Activated CD8-positive, alpha-beta memory T cell treated with anti-CD3 and anti-CD28 coated beads, Interleukin-2, amount 10 ng/mL, durations not matched to agents 7 days and 5 days (primary cell): ENCODE data around the gene AARSD1. TPM values are rescaled to one million over a fixed set of nuclear protein-coding genes. Genes with fewer than 3 reads are reported as not detected.

Source experiments
- ATAC-seq: fragments of 150-1000 bp; cut with Tn5 transposase; one replicate; pipeline ENCODE4 v1.10.0; 2021; ENCODE audit warnings: moderate library complexity
- CTCF ChIA-PET: fragments of 350-600 bp; sonication (Branson Sonifier 250); formaldehyde crosslinking; loops from one replicate; lab custom pipeline; 2021; ENCODE audit warnings: antibody characterized with exemption; lab: Charles Lee
- DNase-seq: peaks from one replicate; pipeline ENCODE4 v3.0.0-alpha.2; 2020
- H3K27ac Mint-ChIP-seq: one replicate; pipeline ENCODE4 v1.8.0; 2021; ENCODE audit warnings: mild to moderate bottlenecking, mixed read lengths
- H3K27me3 Mint-ChIP-seq: one replicate; pipeline ENCODE4 v1.8.0; 2021; ENCODE audit warnings: mixed read lengths
- H3K36me3 Mint-ChIP-seq: one replicate; pipeline ENCODE4 v1.8.0; 2021; ENCODE audit warnings: mild to moderate bottlenecking, mixed read lengths
- H3K4me1 Mint-ChIP-seq: one replicate; pipeline ENCODE4 v1.8.0; 2021; ENCODE audit warnings: mixed read lengths
- H3K4me3 Mint-ChIP-seq: one replicate; pipeline ENCODE4 v1.8.0; 2021; ENCODE audit warnings: mild to moderate bottlenecking, moderate library complexity, mixed read lengths
- H3K9me3 Mint-ChIP-seq: one replicate; pipeline ENCODE4 v1.8.0; 2022; ENCODE audit warnings: low read depth, mixed read lengths
- total RNA-seq, 2 experiments: library from RNA; stranded (reverse); gene quantifications; one replicate each; pipeline ENCODE4 v1.2.3, GENCODE V29; 2021

Gene AARSD1
- total RNA-seq, 2 experiments from 2014 or later = 34.1 to 41.9 TPM

GRCh38 chr17:42908872-42909700 is 55.2 kb downstream of the AARSD1 start:
- Mint-ChIP-seq H3K4me1 (no peaks in the 10 kb centered on the region), H3K36me3 (no peaks in the 10 kb centered on the region), H3K4me3 (no peak overlapping the region), H3K27me3 (peaks cover 23% of the 10 kb centered on the region), H3K9me3 (no peaks in the 10 kb centered on the region), H3K27ac (no peak overlapping the region)
- DNase-seq = no peak
- no peak for ATAC-seq
- CTCF ChIA-PET = no interaction called here

GRCh38 chr17:42906772-42907446 is 57.3 kb downstream of the AARSD1 start:
- Mint-ChIP-seq H3K27ac (no peak overlapping the region), H3K27me3 (peaks cover 21% of the 10 kb centered on the region), H3K9me3 (no peaks in the 10 kb centered on the region), H3K4me3 (no peak overlapping the region), H3K4me1 (no peaks in the 10 kb centered on the region), H3K36me3 (no peaks in the 10 kb centered on the region)
- DNase-seq (no peak), ATAC-seq (no peak)
- CTCF ChIA-PET = no interaction called here

- CTCF ChIA-PET = no interaction called here
- DNase-seq = no peak
- no peaks in the 10 kb centered on the region for H3K9me3 Mint-ChIP-seq
- H3K4me1 Mint-ChIP-seq = no peaks in the 10 kb centered on the region
- no peaks in the 10 kb centered on the region for H3K36me3 Mint-ChIP-seq
- H3K27ac Mint-ChIP-seq = no peak overlapping the region
- H3K4me3 Mint-ChIP-seq = no peak overlapping the region
- H3K27me3 Mint-ChIP-seq = peaks cover 21% of the 10 kb centered on the region
- ATAC-seq = no peak
Observed at GRCh38 chr17:42904110-42904469, 60.2 kb downstream of the AARSD1 start.

GRCh38 chr17:42901535-42902229 is 62.6 kb downstream of the AARSD1 start:
- ATAC-seq = no peak
- Mint-ChIP-seq H3K36me3 (no peaks in the 10 kb centered on the region), H3K4me3 (no peak overlapping the region), H3K27ac (no peak overlapping the region), H3K4me1 (no peaks in the 10 kb centered on the region), H3K27me3 (peaks cover 21% of the 10 kb centered on the region), H3K9me3 (no peaks in the 10 kb centered on the region)
- CTCF ChIA-PET = no interaction called here
- DNase-seq = no peak

Other genes starting within 250 kb of the AARSD1 start
- gene EZH1, start 219.4 kb downstream of the AARSD1 start, total RNA-seq = 10 to 100 TPM; 39.9 to 46.5 TPM
- gene RAMP2, start 203.2 kb downstream of the AARSD1 start, total RNA-seq = not detected
- gene VPS25, start 191.0 kb downstream of the AARSD1 start, total RNA-seq = 10 to 100 TPM; 62.8 to 77.8 TPM
- gene WNK4, start 183.8 kb downstream of the AARSD1 start, total RNA-seq = under 1 TPM; 0.20 to 0.59 TPM
- gene COA3, start 165.8 kb downstream of the AARSD1 start, total RNA-seq = 10 to 100 TPM; 43.7 to 48.2 TPM
- gene CNTD1, start 165.6 kb downstream of the AARSD1 start, total RNA-seq = not detected
- 10 to 100 TPM; 94.7 to 99.8 TPM for gene BECN1, start 140.2 kb downstream of the AARSD1 start, total RNA-seq
- 100 to 1,000 TPM; 123 to 166 TPM for gene PSME3, start 131.1 kb downstream of the AARSD1 start, total RNA-seq
- 1 to 10 TPM; 1.8 to 2.4 TPM for gene AOC2, start 119.9 kb downstream of the AARSD1 start, total RNA-seq
- gene AOC3, start 113.3 kb downstream of the AARSD1 start, total RNA-seq = 1 to 10 TPM; 1.1 to 1.5 TPM
- gene G6PC1, start 63.7 kb downstream of the AARSD1 start, total RNA-seq = not detected
- under 1 TPM in 1 of 2 experiments, not detected in 1; 0.30 TPM for gene PTGES3L, start 15.6 kb upstream of the AARSD1 start, total RNA-seq
- 10 to 100 TPM; 16.9 to 17.4 TPM for gene RUNDC1, start 16.1 kb upstream of the AARSD1 start, total RNA-seq
- gene RPL27, start 34.0 kb upstream of the AARSD1 start, total RNA-seq = 100 to 1,000 TPM; 889 to 934 TPM
- 100 to 1,000 TPM; 125 to 175 TPM for gene IFI35, start 42.3 kb upstream of the AARSD1 start, total RNA-seq
- 10 to 100 TPM; 10.7 to 16.8 TPM for gene VAT1, start 57.9 kb upstream of the AARSD1 start, total RNA-seq
- gene RND2, start 60.8 kb upstream of the AARSD1 start, total RNA-seq = not detected
- 100 to 1,000 TPM in 1 of 2 experiments, 10 to 100 TPM in 1; 84.3 to 102 TPM for gene BRCA1, start 160.9 kb upstream of the AARSD1 start, total RNA-seq
- gene NBR1, start 206.8 kb upstream of the AARSD1 start, total RNA-seq = 10 to 100 TPM; 46.0 to 53.0 TPM
- gene TMEM106A, start 247.4 kb upstream of the AARSD1 start, total RNA-seq = 10 to 100 TPM; 13.8 to 23.1 TPM